Measurements from ENCODE around the gene HS3ST4.

DNA sequence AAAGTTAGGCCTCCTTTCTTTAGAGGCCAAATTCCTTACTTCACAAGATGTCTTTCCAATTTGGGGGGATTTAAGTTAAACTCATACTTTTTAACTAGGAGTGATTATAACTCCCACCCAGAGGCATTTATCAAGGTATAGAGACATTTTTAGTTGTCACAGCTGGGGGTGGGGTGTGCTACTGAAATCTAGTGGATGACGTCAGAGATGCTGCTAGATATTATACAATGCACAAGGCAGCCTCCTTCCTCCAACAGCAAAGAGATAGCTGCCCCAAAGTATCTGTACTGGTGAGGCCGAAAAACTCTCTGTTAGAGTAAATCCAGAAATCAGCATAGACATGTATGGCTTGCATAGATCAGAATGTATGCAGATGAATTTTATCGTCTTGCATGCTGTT lies 324.0 kb downstream of the HS3ST4 start:
- TF ChIP-seq, protein P1, sequence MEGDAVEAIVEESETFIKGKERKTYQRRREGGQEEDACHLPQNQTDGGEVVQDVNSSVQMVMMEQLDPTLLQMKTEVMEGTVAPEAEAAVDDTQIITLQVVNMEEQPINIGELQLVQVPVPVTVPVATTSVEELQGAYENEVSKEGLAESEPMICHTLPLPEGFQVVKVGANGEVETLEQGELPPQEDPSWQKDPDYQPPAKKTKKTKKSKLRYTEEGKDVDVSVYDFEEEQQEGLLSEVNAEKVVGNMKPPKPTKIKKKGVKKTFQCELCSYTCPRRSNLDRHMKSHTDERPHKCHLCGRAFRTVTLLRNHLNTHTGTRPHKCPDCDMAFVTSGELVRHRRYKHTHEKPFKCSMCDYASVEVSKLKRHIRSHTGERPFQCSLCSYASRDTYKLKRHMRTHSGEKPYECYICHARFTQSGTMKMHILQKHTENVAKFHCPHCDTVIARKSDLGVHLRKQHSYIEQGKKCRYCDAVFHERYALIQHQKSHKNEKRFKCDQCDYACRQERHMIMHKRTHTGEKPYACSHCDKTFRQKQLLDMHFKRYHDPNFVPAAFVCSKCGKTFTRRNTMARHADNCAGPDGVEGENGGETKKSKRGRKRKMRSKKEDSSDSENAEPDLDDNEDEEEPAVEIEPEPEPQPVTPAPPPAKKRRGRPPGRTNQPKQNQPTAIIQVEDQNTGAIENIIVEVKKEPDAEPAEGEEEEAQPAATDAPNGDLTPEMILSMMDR (IDR thresholded peaks at IDR 0.05): no peak
- no peak for TF ChIP-seq POLR2A (IDR thresholded peaks at IDR 0.05)
